Measurements from ENCODE around the gene TDRD9. TPM values are rescaled to one million over a fixed set of nuclear protein-coding genes. Genes with fewer than 3 reads are reported as not detected.
A peak's percentile ranks its signal among the peaks of the same experiment; 100 is the strongest.

TDRD9 gene
- total and polyA plus RNA-seq, 2 experiments from 2014 or later = 0.24 TPM; not detected in 1

- Histone ChIP-seq H3K27me3 (ENCODE audit: insufficient read depth) (no peaks in the 10 kb centered on the region), H3F3A (replicated peaks; ENCODE audit: low read depth) (no peaks in the 10 kb centered on the region), H3K4me2 (peak overlapping the region; percentile 69), H2AFZ (peak overlapping the region; percentile 89), H3K79me2 (replicated peaks; ENCODE audit: insufficient read depth) (no peaks in the 10 kb centered on the region), H3K27ac (ENCODE audit: low read depth) (no peak overlapping the region), H3K36me3 (ENCODE audit: insufficient read depth) (no peaks in the 10 kb centered on the region), H3K4me3 (peak overlapping the region; percentile 29; the same call in 1 of the 2 replicates), H3K9me2 (ENCODE audit: insufficient read depth) (no peaks in the 10 kb centered on the region), H3K4me1 (ENCODE audit: insufficient read depth) (peaks cover 5% of the 10 kb centered on the region; the same call in 1 of the 2 replicates), H4K20me1 (replicated peaks; ENCODE audit: insufficient read depth) (no peaks in the 10 kb centered on the region)
- DNase-seq (ENCODE audit: low spot score) (peak; percentile 80), ATAC-seq (peak; percentile 82)
- H3K27ac Mint-ChIP-seq = no peak overlapping the region
- TF ChIP-seq, protein P1, sequence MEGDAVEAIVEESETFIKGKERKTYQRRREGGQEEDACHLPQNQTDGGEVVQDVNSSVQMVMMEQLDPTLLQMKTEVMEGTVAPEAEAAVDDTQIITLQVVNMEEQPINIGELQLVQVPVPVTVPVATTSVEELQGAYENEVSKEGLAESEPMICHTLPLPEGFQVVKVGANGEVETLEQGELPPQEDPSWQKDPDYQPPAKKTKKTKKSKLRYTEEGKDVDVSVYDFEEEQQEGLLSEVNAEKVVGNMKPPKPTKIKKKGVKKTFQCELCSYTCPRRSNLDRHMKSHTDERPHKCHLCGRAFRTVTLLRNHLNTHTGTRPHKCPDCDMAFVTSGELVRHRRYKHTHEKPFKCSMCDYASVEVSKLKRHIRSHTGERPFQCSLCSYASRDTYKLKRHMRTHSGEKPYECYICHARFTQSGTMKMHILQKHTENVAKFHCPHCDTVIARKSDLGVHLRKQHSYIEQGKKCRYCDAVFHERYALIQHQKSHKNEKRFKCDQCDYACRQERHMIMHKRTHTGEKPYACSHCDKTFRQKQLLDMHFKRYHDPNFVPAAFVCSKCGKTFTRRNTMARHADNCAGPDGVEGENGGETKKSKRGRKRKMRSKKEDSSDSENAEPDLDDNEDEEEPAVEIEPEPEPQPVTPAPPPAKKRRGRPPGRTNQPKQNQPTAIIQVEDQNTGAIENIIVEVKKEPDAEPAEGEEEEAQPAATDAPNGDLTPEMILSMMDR (conservative IDR thresholded peaks at IDR 0.05; ENCODE audit: low read depth in 2 of 2) = peak; percentile 76 to 94
- TF ChIP-seq POLR2AphosphoS5 (IDR thresholded peaks at IDR 0.05; ENCODE audit: low read depth) = no peak
- peak overlapping the region; percentile 48; the same call in 2 of the 3 replicates for H3K4me3 Mint-ChIP-seq
- peaks cover 8% of the 10 kb centered on the region for H3K27me3 Mint-ChIP-seq (ENCODE audit: insufficient read depth, low read depth, poor library complexity)
- no peaks in the 10 kb centered on the region for H3K36me3 Mint-ChIP-seq (ENCODE audit: low read depth)
- peaks cover 7% of the 10 kb centered on the region; the same call in 2 of the 3 replicates for H3K4me1 Mint-ChIP-seq
- H3K9me3 Mint-ChIP-seq = 0 out of 3 replicates have a peak, but pooled peaks cover 2% of the 10 kb centered on the region
Observed at GRCh38 chr14:104094709-104095425, 166.6 kb downstream of the TDRD9 start.

DNA sequence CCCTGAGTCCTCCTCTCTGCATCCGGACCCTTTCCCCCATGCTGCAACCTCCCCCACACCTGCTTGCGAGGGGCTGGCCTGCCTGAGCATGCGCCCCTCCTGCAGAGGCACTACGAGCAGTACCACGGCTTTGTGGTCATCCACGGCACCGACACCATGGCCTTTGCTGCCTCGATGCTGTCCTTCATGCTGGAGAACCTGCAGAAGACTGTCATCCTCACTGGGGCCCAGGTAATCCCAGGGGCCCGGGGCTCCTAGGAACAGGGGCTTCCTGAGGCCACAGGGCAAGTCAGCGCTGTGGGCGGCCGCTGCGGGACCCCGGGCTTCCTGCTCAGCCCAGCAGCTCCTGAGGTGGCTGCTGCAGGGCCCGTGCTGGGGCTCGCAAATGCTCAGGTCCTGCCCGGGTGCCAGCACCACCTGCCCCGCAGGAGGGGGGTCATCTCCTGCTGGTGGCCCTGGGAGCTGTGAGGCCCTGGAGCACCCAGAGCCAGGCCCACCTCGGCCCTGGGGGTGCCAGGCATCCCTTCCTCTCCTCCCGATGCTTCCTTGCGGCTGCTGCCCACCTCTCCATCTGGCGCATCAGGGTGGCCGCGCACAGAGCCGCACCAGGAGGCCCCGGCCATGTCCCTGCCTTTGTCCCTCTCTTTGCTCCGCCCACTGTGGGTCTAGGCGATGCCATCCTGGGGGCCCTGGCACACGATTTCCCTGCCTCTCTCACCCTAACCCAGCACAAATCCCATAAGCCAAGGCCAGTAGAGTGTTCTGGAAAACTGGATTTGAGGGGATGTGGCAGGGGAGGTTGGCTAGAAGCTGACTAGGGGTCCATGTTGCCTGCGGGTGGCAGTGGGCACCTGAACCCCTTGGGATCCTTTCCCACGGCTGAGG is 167.4 kb downstream of the TDRD9 start:
- Histone ChIP-seq H3K27ac (ENCODE audit: low read depth) (no peak overlapping the region), H3K79me2 (replicated peaks; ENCODE audit: insufficient read depth) (no peaks in the 10 kb centered on the region), H3K4me1 (ENCODE audit: insufficient read depth) (peaks cover 5% of the 10 kb centered on the region; the same call in 1 of the 2 replicates), H3K4me3 (no peak overlapping the region), H2AFZ (no peak overlapping the region), H3F3A (replicated peaks; ENCODE audit: low read depth) (no peaks in the 10 kb centered on the region), H3K4me2 (no peak overlapping the region), H3K9me2 (ENCODE audit: insufficient read depth) (no peaks in the 10 kb centered on the region), H3K36me3 (ENCODE audit: insufficient read depth) (no peaks in the 10 kb centered on the region), H4K20me1 (replicated peaks; ENCODE audit: insufficient read depth) (no peaks in the 10 kb centered on the region), H3K27me3 (ENCODE audit: insufficient read depth) (no peaks in the 10 kb centered on the region)
- Mint-ChIP-seq H3K4me1 (peaks cover 7% of the 10 kb centered on the region; the same call in 2 of the 3 replicates), H3K4me3 (no peak overlapping the region), H3K27me3 (ENCODE audit: insufficient read depth, low read depth, poor library complexity) (peaks cover 8% of the 10 kb centered on the region), H3K9me3 (0 out of 3 replicates have a peak, but pooled peaks cover 2% of the 10 kb centered on the region), H3K27ac (no peak overlapping the region), H3K36me3 (ENCODE audit: low read depth) (no peaks in the 10 kb centered on the region)
- ATAC-seq = no peak
- DNase-seq (ENCODE audit: low spot score) = no peak
- TF ChIP-seq, protein P2, sequence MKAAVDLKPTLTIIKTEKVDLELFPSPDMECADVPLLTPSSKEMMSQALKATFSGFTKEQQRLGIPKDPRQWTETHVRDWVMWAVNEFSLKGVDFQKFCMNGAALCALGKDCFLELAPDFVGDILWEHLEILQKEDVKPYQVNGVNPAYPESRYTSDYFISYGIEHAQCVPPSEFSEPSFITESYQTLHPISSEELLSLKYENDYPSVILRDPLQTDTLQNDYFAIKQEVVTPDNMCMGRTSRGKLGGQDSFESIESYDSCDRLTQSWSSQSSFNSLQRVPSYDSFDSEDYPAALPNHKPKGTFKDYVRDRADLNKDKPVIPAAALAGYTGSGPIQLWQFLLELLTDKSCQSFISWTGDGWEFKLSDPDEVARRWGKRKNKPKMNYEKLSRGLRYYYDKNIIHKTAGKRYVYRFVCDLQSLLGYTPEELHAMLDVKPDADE (IDR thresholded peaks at IDR 0.05) = no peak
- TF ChIP-seq, protein P1 (conservative IDR thresholded peaks at IDR 0.05; ENCODE audit: low read depth in 2 of 2) = no peak
- no peak for TF ChIP-seq JUNB (IDR thresholded peaks at IDR 0.05; ENCODE audit: unreplicated experiment)
- TF ChIP-seq CREB1 (CRISPR knock-in tag; IDR thresholded peaks at IDR 0.05; ENCODE audit: low read depth) = no peak
- no peak for TF ChIP-seq POLR2AphosphoS5 (IDR thresholded peaks at IDR 0.05; ENCODE audit: low read depth)
- TF ChIP-seq ZNF114 (CRISPR knock-in tag; IDR thresholded peaks at IDR 0.05) = no peak
- no peak for TF ChIP-seq NANOG (IDR thresholded peaks at IDR 0.05; ENCODE audit: borderline replicate concordance)

Data from GM23338 (cell line).